Panc1 (cell line): ENCODE results near the gene PAPPA. TPM values are rescaled to one million over a fixed set of nuclear protein-coding genes. Genes with fewer than 3 reads are reported as not detected.

ENCODE experiments used
- ATAC-seq: fragments of 200-7000 bp; cut with Tn5 transposase; 2 replicates; pipeline ENCODE4 v1.9.1; 2020; ENCODE audit warnings: mild to moderate bottlenecking, moderate library complexity
- BruUV-seq: library from RNA; stranded (reverse); fragments of 400-500 nt; replicated peaks from 2 replicates; lab custom pipeline; 2021; lab: Mats Ljungman, UMichigan
- CTCF ChIA-PET: fragments of 300-600 bp; sonication (Branson Sonifier 250); formaldehyde crosslinking; loops from one replicate; lab custom pipeline; 2022; ENCODE audit warnings: antibody characterized with exemption; lab: Charles Lee
- POLR2A ChIA-PET: fragments of 300-600 bp; sonication (Branson Sonifier 250); formaldehyde crosslinking; loops from one replicate; lab custom pipeline; 2022; ENCODE audit warnings: antibody characterized with exemption; lab: Charles Lee
- DNase-seq: peaks from one replicate; pipeline ENCODE4 v3.0.0-alpha.2; 2010; ENCODE audit warnings: low read depth, low spot score
- H3K27ac ChIP-seq: 2 replicates; pipeline ENCODE4 v1.5.1; 2011; ENCODE audit warnings: mild to moderate bottlenecking, low read length, inconsistent platforms
- H3K27me3 ChIP-seq: fragments of 200-500 bp; sonication (Bioruptor generic); 2 replicates; pipeline ENCODE4 v1.6.0; 2014; ENCODE audit warnings: low read length, inconsistent platforms; ENCODE audit not compliant: control insufficient read depth, insufficient read depth
- H3K36me3 ChIP-seq: fragments of 200-500 bp; sonication (Bioruptor generic); 2 replicates; pipeline ENCODE4 v1.5.1; 2014; ENCODE audit warnings: inconsistent platforms, mild to moderate bottlenecking, low read length, moderate library complexity; ENCODE audit not compliant: control insufficient read depth, insufficient read depth
- H3K4me1 ChIP-seq: 2 replicates; pipeline ENCODE4 v1.5.1; 2011; ENCODE audit warnings: inconsistent platforms, mild to moderate bottlenecking, low read length, moderate library complexity; ENCODE audit not compliant: control insufficient read depth, insufficient read depth
- H3K4me3 ChIP-seq, 2 experiments: 2 replicates each; pipeline ENCODE4 v1.5.1; 2011 to 2012; ENCODE audit warnings: low read depth in 2 of 2, low read length in 2 of 2, mild to moderate bottlenecking in 2 of 2, inconsistent platforms in 1 of 2, moderate library complexity in 1 of 2
- H3K9me3 ChIP-seq: fragments of 200-500 bp; sonication (Bioruptor generic); 2 replicates; pipeline ENCODE4 v1.5.1; 2014; ENCODE audit warnings: low read depth, mild to moderate bottlenecking, inconsistent platforms, low read length, moderate library complexity; ENCODE audit not compliant: control insufficient read depth, insufficient read depth
- POLR2AphosphoS5 ChIP-seq: IDR thresholded peaks from 2 replicates; pipeline ENCODE4 v1.6.1; 2012; ENCODE audit warnings: mild to moderate bottlenecking, low read depth, low read length, moderate library complexity
- SIN3A ChIP-seq: IDR thresholded peaks from 2 replicates; pipeline ENCODE4 v1.6.1; 2012; ENCODE audit warnings: low read depth, mild to moderate bottlenecking, low read length, moderate library complexity, borderline replicate concordance; ENCODE audit not compliant: insufficient read depth
- TCF7L2 ChIP-seq: IDR thresholded peaks from 2 replicates; pipeline ENCODE4 v1.6.1; 2011; ENCODE audit warnings: mild to moderate bottlenecking, low read depth, low read length, inconsistent platforms
- in situ Hi-C: cut with HindIII; loops from 2 replicates; pipeline ENCODE4 v1.10.0; 2016; ENCODE audit warnings: low sequenced_read_pairs, low pct_unique_long_range_greater_than_20kb
- intact Hi-C: fragments of 100-400 bp; cut with micrococcal nuclease; formaldehyde crosslinking; loops from one replicate; pipeline ENCODE4 v1.10.0; 2022; ENCODE audit not compliant: unreplicated experiment
- total RNA-seq: library from RNA; stranded (reverse); gene quantifications from one replicate; pipeline ENCODE4 v1.2.1, GENCODE V29; 2021; ENCODE audit not compliant: unreplicated experiment
- TF ChIP-seq, protein P1 (sequence below): fragments of 450-650 bp; IDR thresholded peaks from 2 replicates; pipeline ENCODE4 v1.5.1; 2017; ENCODE audit warnings: mild to moderate bottlenecking
- TF ChIP-seq, protein P2 (sequence below), 2 experiments: IDR thresholded peaks; 2 replicates each; pipeline ENCODE4 v1.6.1; 2011 to 2012; ENCODE audit warnings: low read depth in 2 of 2, control low read depth in 1 of 2, low read length in 1 of 2, mild to moderate bottlenecking in 1 of 2, moderate library complexity in 1 of 2; ENCODE audit not compliant: insufficient read depth in 1 of 2

Gene PAPPA
- total RNA-seq, 1 experiment from 2014 or later = 1.2 TPM

DNA sequence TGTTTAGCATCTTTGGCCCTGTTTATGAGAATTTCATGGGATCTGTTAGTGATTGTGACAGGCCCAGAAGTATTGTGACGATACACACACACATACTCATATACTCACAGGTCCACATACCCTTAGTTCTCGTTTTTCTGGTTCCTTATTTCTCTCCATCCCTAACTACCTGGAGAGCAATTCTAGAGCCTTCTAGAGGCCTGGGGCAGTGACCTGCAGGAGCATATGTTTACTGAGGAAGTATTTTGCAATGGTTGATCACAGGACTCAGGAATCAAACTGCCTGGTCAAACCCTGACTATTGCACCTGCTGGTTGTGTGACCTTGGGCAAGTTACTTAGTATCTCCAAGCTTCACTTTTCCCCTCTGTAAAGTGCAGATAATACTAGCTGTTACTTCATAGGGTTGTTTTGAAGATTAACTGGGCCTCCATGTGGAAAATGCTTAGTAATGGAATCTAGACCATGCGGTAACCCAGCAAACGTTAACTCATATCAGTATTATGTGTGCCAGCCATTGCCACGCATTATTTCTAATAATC lies 8.7 kb downstream of the PAPPA start:
- no peaks in the 10 kb centered on the region for H3K9me3 ChIP-seq
- ATAC-seq (no peak), DNase-seq (no peak)
- H3K27me3 ChIP-seq = no peaks in the 10 kb centered on the region
- POLR2A ChIA-PET = no interaction called here
- in situ Hi-C loops = no loop called here
- BruUV-seq = no TSS peak
- H3K4me3 ChIP-seq = no peak overlapping the region
- H3K27ac ChIP-seq = no peak overlapping the region
- TF ChIP-seq POLR2AphosphoS5 (no peak), TCF7L2 (no peak), SIN3A (no peak)
- TF ChIP-seq, protein P1, sequence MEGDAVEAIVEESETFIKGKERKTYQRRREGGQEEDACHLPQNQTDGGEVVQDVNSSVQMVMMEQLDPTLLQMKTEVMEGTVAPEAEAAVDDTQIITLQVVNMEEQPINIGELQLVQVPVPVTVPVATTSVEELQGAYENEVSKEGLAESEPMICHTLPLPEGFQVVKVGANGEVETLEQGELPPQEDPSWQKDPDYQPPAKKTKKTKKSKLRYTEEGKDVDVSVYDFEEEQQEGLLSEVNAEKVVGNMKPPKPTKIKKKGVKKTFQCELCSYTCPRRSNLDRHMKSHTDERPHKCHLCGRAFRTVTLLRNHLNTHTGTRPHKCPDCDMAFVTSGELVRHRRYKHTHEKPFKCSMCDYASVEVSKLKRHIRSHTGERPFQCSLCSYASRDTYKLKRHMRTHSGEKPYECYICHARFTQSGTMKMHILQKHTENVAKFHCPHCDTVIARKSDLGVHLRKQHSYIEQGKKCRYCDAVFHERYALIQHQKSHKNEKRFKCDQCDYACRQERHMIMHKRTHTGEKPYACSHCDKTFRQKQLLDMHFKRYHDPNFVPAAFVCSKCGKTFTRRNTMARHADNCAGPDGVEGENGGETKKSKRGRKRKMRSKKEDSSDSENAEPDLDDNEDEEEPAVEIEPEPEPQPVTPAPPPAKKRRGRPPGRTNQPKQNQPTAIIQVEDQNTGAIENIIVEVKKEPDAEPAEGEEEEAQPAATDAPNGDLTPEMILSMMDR = no peak
- TF ChIP-seq, protein P2, sequence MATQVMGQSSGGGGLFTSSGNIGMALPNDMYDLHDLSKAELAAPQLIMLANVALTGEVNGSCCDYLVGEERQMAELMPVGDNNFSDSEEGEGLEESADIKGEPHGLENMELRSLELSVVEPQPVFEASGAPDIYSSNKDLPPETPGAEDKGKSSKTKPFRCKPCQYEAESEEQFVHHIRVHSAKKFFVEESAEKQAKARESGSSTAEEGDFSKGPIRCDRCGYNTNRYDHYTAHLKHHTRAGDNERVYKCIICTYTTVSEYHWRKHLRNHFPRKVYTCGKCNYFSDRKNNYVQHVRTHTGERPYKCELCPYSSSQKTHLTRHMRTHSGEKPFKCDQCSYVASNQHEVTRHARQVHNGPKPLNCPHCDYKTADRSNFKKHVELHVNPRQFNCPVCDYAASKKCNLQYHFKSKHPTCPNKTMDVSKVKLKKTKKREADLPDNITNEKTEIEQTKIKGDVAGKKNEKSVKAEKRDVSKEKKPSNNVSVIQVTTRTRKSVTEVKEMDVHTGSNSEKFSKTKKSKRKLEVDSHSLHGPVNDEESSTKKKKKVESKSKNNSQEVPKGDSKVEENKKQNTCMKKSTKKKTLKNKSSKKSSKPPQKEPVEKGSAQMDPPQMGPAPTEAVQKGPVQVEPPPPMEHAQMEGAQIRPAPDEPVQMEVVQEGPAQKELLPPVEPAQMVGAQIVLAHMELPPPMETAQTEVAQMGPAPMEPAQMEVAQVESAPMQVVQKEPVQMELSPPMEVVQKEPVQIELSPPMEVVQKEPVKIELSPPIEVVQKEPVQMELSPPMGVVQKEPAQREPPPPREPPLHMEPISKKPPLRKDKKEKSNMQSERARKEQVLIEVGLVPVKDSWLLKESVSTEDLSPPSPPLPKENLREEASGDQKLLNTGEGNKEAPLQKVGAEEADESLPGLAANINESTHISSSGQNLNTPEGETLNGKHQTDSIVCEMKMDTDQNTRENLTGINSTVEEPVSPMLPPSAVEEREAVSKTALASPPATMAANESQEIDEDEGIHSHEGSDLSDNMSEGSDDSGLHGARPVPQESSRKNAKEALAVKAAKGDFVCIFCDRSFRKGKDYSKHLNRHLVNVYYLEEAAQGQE (IDR thresholded peaks at IDR 0.05; ENCODE audit: insufficient read depth in 1 of 2, low read depth in 2 of 2, low read length in 1 of 2) = no peak
- intact Hi-C loops = no loop called here
- no peaks in the 10 kb centered on the region for H3K36me3 ChIP-seq
- no peaks in the 10 kb centered on the region for H3K4me1 ChIP-seq
- CTCF ChIA-PET = no interaction called here

GRCh38 chr9:116163293-116164055 lies 9.9 kb downstream of the PAPPA start:
- intact Hi-C loops = no loop called here

More at GRCh38 chr9:116163293-116164055, 9.9 kb downstream of the PAPPA start:
- no peaks in the 10 kb centered on the region for H3K9me3 ChIP-seq
- POLR2A ChIA-PET = no interaction called here
- H3K36me3 ChIP-seq = no peaks in the 10 kb centered on the region
- H3K4me3 ChIP-seq = no peak overlapping the region
- no TSS peak for BruUV-seq
- CTCF ChIA-PET = interaction anchor here (0.6 kb wide), 1 partner anchor 268 kb away, joined by 3 read pairs; no protein-coding TSS in a partner anchor
- H3K27ac ChIP-seq = no peak overlapping the region
- no peaks in the 10 kb centered on the region for H3K27me3 ChIP-seq
- DNase-seq = no peak
- no peaks in the 10 kb centered on the region for H3K4me1 ChIP-seq
- ATAC-seq = no peak
- in situ Hi-C loops = no loop called here
- TF ChIP-seq, protein P2 (IDR thresholded peaks at IDR 0.05; ENCODE audit: insufficient read depth in 1 of 2, low read depth in 2 of 2, low read length in 1 of 2) = no peak
- TF ChIP-seq TCF7L2 (no peak), SIN3A (no peak), POLR2AphosphoS5 (no peak)
- TF ChIP-seq, protein P1 = peak; percentile 33
